Naive thymus-derived CD8-positive, alpha-beta T cell (primary cell): ENCODE data around the gene SRRM1. TPM values are rescaled to one million over a fixed set of nuclear protein-coding genes. Genes with fewer than 3 reads are reported as not detected.

Source experiments
- ATAC-seq, 2 donors: fragments of 150-1000 bp; cut with Tn5 transposase in 1 of 2; sonication (Bioruptor Pico), chemical (Tn5 transposase) in 1 of 2; 1 replicate in 1 of 2; 2 replicates in 1 of 2; pipeline ENCODE4 v1.10.0; 2021; ENCODE audit warnings: mild to moderate bottlenecking in 2 of 2, moderate library complexity in 2 of 2
- POLR2A ChIA-PET: fragments of 350-600 bp; sonication (Branson Sonifier 250); formaldehyde crosslinking; loops from one replicate; lab custom pipeline; 2021; ENCODE audit warnings: antibody characterized with exemption; lab: Charles Lee
- DNase-seq, 10 donors: peaks; one replicate each; pipeline versions ENCODE4 v3.0.0 to v3.0.0-alpha.2; 2020 to 2022
- H3K27ac Mint-ChIP-seq, 10 donors: one replicate each; pipeline ENCODE4 v1.8.0; 2020 to 2022; ENCODE audit warnings: mild to moderate bottlenecking in 10 of 10, mixed read lengths in 10 of 10, moderate library complexity in 4 of 10, inconsistent platforms in 1 of 10
- H3K27me3 Mint-ChIP-seq, 5 donors: one replicate each; pipeline ENCODE4 v1.8.0; 2021 to 2022; ENCODE audit warnings: mixed read lengths in 5 of 5
- H3K36me3 Mint-ChIP-seq, 3 donors: one replicate each; pipeline ENCODE4 v1.8.0; 2020 to 2022; ENCODE audit warnings: mixed read lengths in 3 of 3, mild to moderate bottlenecking in 2 of 3, inconsistent platforms in 1 of 3
- H3K4me1 Mint-ChIP-seq, 4 donors: one replicate each; pipeline ENCODE4 v1.8.0; 2021 to 2022; ENCODE audit warnings: mixed read lengths in 4 of 4
- H3K4me3 Mint-ChIP-seq, 10 donors: one replicate each; pipeline ENCODE4 v1.8.0; 2020 to 2022; ENCODE audit warnings: mild to moderate bottlenecking in 10 of 10, mixed read lengths in 10 of 10, moderate library complexity in 6 of 10, inconsistent platforms in 1 of 10
- H3K9me3 Mint-ChIP-seq, 9 donors: one replicate each; pipeline ENCODE4 v1.8.0; 2020 to 2022; ENCODE audit warnings: mixed read lengths in 9 of 9, mild to moderate bottlenecking in 3 of 9, inconsistent platforms in 1 of 9, moderate library complexity in 1 of 9
- polyA plus RNA-seq, 3 donors: library from polyadenylated mRNA; unstranded; fragments of 300-500 nt; fragmentation: Illumina TruSeq; gene quantifications; one replicate each; pipeline ENCODE4 v1.2.3, GENCODE V29; 2021
- total RNA-seq, 8 experiments: library from RNA in 2 of 8; stranded (reverse) in 2 of 8; gene quantifications; one replicate each; pipeline ENCODE4 v1.2.3 and lab custom pipeline; 2021 to 2026

The SRRM1 gene, protein sequence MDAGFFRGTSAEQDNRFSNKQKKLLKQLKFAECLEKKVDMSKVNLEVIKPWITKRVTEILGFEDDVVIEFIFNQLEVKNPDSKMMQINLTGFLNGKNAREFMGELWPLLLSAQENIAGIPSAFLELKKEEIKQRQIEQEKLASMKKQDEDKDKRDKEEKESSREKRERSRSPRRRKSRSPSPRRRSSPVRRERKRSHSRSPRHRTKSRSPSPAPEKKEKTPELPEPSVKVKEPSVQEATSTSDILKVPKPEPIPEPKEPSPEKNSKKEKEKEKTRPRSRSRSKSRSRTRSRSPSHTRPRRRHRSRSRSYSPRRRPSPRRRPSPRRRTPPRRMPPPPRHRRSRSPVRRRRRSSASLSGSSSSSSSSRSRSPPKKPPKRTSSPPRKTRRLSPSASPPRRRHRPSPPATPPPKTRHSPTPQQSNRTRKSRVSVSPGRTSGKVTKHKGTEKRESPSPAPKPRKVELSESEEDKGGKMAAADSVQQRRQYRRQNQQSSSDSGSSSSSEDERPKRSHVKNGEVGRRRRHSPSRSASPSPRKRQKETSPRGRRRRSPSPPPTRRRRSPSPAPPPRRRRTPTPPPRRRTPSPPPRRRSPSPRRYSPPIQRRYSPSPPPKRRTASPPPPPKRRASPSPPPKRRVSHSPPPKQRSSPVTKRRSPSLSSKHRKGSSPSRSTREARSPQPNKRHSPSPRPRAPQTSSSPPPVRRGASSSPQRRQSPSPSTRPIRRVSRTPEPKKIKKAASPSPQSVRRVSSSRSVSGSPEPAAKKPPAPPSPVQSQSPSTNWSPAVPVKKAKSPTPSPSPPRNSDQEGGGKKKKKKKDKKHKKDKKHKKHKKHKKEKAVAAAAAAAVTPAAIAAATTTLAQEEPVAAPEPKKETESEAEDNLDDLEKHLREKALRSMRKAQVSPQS
- 100 to 1,000 TPM; 258 to 275 TPM for total RNA-seq
- polyA plus RNA-seq = 100 to 1,000 TPM; 122 to 245 (median 197) TPM
- 68.9 to 167 (median 89.0) reads per million in 6 experiments for total RNA-seq (lab: John Stamatoyannopoulos, UW)

- DNase-seq (peak; percentile 93 to 100 (median 99)), ATAC-seq (peak; percentile 88 to 89)
- POLR2A ChIA-PET = interaction anchor here (0.6 to 2.4 kb wide), 18 partner anchors 11 to 1319 kb away, joined by 3 to 13 read pairs (median 4); partner anchors contain the start of genes IFNLR1, NIPAL3, PNRC2 and RCAN3
- Mint-ChIP-seq H3K27ac (peak within 1 kb of the TSS; percentile 97 to 100 (median 99)), H3K36me3 (peaks cover 0 to 33% (median 5%) of the 10 kb centered on the region in 3 donors), H3K9me3 (no peaks in the 10 kb centered on the region), H3K4me1 (peaks cover 20 to 51% (median 45%) of the 10 kb centered on the region in 4 donors), H3K4me3 (peak within 1 kb of the TSS; percentile 81 to 99 (median 94)), H3K27me3 (no peaks in the 10 kb centered on the region)
These were observed at the start of gene SRRM1 for GRCh38 chr1:24642481-24643362. SRRM1 (plus strand) TSS chr1:24643302; CDS start chr1:24643327, 25 bp downstream.

GRCh38 chr1:24594328-24594598 lies 48.8 kb upstream of the SRRM1 start:
- POLR2A ChIA-PET = no interaction called here
- no peak for ATAC-seq
- peaks cover 0 to 2% (median 0%) of the 10 kb centered on the region in 4 donors for H3K4me1 Mint-ChIP-seq
- H3K36me3 Mint-ChIP-seq = no peaks in the 10 kb centered on the region
- DNase-seq = no peak
- no peaks in the 10 kb centered on the region for H3K9me3 Mint-ChIP-seq
- peak overlapping the region in 1 of 10 donors; percentile 87 for H3K27ac Mint-ChIP-seq
- no peak overlapping the region for H3K4me3 Mint-ChIP-seq
- H3K27me3 Mint-ChIP-seq = peaks cover 0 to 6% (median 2%) of the 10 kb centered on the region in 5 donors

DNA sequence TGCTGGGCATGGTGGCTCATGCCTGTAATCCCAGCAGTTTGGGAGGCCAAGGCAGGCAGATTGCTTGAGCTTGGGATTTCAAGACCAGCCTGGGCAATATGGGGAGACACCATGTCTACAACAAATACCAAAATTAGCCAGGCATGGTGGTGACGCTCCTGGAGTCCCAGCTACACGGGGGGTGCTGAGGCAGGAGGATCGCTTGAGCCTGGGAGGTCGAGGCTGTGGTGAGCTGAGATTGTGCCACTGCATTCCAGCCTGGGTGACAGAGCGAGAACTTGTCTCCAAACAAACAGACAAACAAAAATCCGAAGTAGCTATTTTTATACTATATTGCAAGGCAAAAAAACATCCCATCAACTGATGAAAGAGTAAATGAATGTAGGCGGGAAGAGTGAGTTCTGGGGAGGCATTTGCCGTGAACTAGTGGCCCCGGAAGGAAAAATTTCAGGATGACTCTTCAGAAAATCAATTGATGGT lies 46.7 kb upstream of the SRRM1 start:
- peaks cover 0 to 1% (median 0%) of the 10 kb centered on the region in 4 donors for H3K4me1 Mint-ChIP-seq
- H3K27ac Mint-ChIP-seq = peak overlapping the region in 2 of 10 donors; percentile 64 to 81
- POLR2A ChIA-PET = no interaction called here
- H3K4me3 Mint-ChIP-seq = no peak overlapping the region
- peaks cover 0 to 6% (median 2%) of the 10 kb centered on the region in 5 donors for H3K27me3 Mint-ChIP-seq
- H3K9me3 Mint-ChIP-seq = no peaks in the 10 kb centered on the region
- ATAC-seq (no peak), DNase-seq (no peak)
- H3K36me3 Mint-ChIP-seq = no peaks in the 10 kb centered on the region

- POLR2A ChIA-PET = interaction anchor here (0.6 kb wide), 1 partner anchor 31 kb away, joined by 3 read pairs; no protein-coding TSS in a partner anchor
- Mint-ChIP-seq H3K27me3 (peaks cover 0 to 6% (median 2%) of the 10 kb centered on the region in 5 donors), H3K4me3 (no peak overlapping the region), H3K9me3 (no peaks in the 10 kb centered on the region), H3K4me1 (no peaks in the 10 kb centered on the region), H3K27ac (no peak overlapping the region), H3K36me3 (no peaks in the 10 kb centered on the region)
- ATAC-seq (no peak), DNase-seq (no peak)
These were observed 43.8 kb upstream of the SRRM1 start for GRCh38 chr1:24599265-24599664.

DNA sequence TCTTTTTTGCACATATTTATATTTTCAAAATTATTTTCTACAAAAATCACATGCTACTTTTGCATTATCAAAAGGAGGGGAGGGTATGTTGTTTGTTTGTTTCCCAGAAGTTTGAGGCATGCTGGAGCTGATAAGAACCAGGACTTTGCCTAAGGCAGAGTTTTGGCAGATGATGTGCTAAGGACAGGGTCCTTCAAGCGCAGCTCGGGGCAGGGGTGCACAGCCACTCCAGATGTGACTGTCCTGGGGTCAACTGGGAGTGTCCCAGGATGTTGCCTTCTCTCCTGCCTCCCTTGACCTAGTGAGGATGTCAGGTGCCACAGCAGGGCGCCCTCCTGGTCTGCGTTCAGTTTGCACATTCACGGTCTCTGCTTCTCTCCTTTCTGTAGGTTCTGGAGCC lies 42.6 kb upstream of the SRRM1 start:
- Mint-ChIP-seq H3K27me3 (peaks cover 0 to 6% (median 2%) of the 10 kb centered on the region in 5 donors), H3K36me3 (no peaks in the 10 kb centered on the region), H3K27ac (no peak overlapping the region), H3K4me3 (no peak overlapping the region), H3K9me3 (no peaks in the 10 kb centered on the region), H3K4me1 (no peaks in the 10 kb centered on the region)
- DNase-seq (no peak), ATAC-seq (no peak)
- POLR2A ChIA-PET = no interaction called here

DNA sequence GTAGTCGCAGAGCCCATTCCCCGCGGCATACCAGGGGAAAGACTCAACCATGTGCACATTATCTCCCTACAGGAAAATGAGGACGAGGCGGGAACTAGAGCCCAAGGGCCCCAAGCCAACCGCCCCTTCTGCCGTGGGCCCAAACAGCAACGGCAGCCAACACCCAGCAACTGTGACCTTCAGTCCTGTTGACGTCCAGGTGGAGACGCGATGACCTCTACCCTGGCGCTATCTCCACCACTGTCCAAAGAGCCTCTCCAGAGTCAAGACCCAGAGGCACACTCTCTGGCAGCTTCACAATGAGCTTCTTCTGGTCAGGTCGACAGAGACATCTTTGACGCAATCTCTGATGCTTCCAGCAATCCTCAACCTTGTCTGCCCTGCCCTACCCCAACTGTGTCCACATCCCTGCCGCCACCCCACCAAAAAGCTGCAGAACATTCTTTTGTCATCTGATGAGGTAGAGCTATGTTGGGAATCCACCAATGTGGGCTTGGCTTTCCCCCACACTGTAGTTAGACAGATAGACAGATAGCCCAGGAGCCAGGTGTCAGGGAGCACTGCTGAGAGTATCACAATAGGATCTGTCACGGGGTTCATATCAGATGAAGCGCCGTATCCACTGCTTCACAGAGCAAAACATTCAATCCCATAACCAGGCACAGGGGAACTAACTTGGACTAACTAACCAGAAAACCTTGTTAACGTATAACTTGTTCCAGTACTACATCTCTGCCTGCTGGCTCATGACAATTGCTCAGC lies 37.4 kb upstream of the SRRM1 start:
- H3K27me3 Mint-ChIP-seq = peaks cover 0 to under 1% (median 0%) of the 10 kb centered on the region in 5 donors
- ATAC-seq = no peak
- POLR2A ChIA-PET = no interaction called here
- no peak overlapping the region for H3K27ac Mint-ChIP-seq
- no peaks in the 10 kb centered on the region for H3K36me3 Mint-ChIP-seq
- no peaks in the 10 kb centered on the region for H3K9me3 Mint-ChIP-seq
- no peak for DNase-seq
- no peaks in the 10 kb centered on the region for H3K4me1 Mint-ChIP-seq
- H3K4me3 Mint-ChIP-seq = no peak overlapping the region

- no peaks in the 10 kb centered on the region for H3K36me3 Mint-ChIP-seq
- POLR2A ChIA-PET = no interaction called here
- no peak for ATAC-seq
These were observed 36.9 kb upstream of the SRRM1 start for GRCh38 chr1:24606296-24606605.

GRCh38 chr1:24606621-24607020 lies 36.5 kb upstream of the SRRM1 start:
- ATAC-seq (no peak), DNase-seq (no peak)
- H3K4me1 Mint-ChIP-seq = no peaks in the 10 kb centered on the region
- no peaks in the 10 kb centered on the region for H3K9me3 Mint-ChIP-seq
- no peak overlapping the region for H3K27ac Mint-ChIP-seq
- peaks cover 0 to 4% (median 0%) of the 10 kb centered on the region in 5 donors for H3K27me3 Mint-ChIP-seq
- POLR2A ChIA-PET = no interaction called here
- H3K36me3 Mint-ChIP-seq = no peaks in the 10 kb centered on the region
- H3K4me3 Mint-ChIP-seq = no peak overlapping the region

More at GRCh38 chr1:24606296-24606605, 36.9 kb upstream of the SRRM1 start:
- no peak for DNase-seq
- Mint-ChIP-seq H3K4me1 (no peaks in the 10 kb centered on the region), H3K27ac (no peak overlapping the region), H3K4me3 (no peak overlapping the region), H3K27me3 (peaks cover 0 to 3% (median 0%) of the 10 kb centered on the region in 5 donors), H3K9me3 (no peaks in the 10 kb centered on the region)

- no peak for ATAC-seq
- no peak overlapping the region for H3K27ac Mint-ChIP-seq
- H3K4me3 Mint-ChIP-seq = no peak overlapping the region
- POLR2A ChIA-PET = interaction anchor here (0.7 kb wide), 1 partner anchor 45 kb away, joined by 3 read pairs; no protein-coding TSS in a partner anchor
- H3K27me3 Mint-ChIP-seq = peaks cover 0 to 7% (median 2%) of the 10 kb centered on the region in 5 donors
- no peak for DNase-seq
- no peaks in the 10 kb centered on the region for H3K4me1 Mint-ChIP-seq
- H3K9me3 Mint-ChIP-seq = no peaks in the 10 kb centered on the region
- peaks cover 0 to 2% (median 0%) of the 10 kb centered on the region in 3 donors for H3K36me3 Mint-ChIP-seq
These were observed 33.1 kb upstream of the SRRM1 start for GRCh38 chr1:24609949-24610517.

DNA sequence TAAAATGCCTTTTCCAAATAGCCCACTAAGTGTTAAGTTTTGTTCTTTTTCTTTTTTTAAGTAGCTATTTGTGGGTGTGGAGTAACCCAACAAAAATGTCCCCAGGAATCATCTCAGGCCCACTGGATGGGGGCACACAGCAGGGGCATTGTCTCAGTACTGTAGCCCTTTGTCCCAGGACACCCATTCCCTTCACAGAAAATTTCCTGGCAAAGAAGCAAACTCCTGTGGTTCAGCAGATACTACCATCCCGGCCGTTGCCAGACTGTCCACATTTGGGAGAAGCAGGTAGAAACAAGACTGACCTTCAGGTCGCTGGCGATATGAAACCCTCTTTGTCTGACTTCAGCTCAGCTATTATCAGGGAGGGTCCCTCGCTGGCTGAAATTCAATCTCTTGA lies 23.7 kb upstream of the SRRM1 start:
- DNase-seq (no peak), ATAC-seq (no peak)
- POLR2A ChIA-PET = no interaction called here
- Mint-ChIP-seq H3K4me1 (peaks cover 0 to 2% (median 0%) of the 10 kb centered on the region in 4 donors), H3K4me3 (no peak overlapping the region), H3K27ac (no peak overlapping the region), H3K9me3 (no peaks in the 10 kb centered on the region), H3K27me3 (peaks cover 9 to 27% (median 26%) of the 10 kb centered on the region in 5 donors), H3K36me3 (no peaks in the 10 kb centered on the region)

DNA sequence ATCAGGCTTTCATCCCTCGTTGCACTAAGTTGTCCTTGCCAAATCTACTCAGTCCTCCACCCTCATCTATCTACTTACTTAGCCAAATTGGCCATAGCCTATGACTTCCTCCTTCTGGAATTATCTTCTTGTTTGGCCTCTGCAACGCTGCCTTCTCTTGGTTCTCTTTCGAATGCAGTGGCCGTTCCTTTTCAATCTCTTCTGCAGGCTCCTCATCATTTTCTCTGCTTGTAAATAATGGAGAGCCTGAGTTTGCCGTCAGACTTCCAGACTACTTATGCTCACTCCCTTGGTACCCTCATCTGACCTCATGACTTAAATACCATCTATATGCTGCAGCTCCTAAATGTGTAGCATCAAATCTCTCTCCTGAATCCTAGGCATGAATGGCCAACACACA lies 22.4 kb upstream of the SRRM1 start:
- POLR2A ChIA-PET = no interaction called here
- H3K27ac Mint-ChIP-seq = no peak overlapping the region
- ATAC-seq = no peak
- peaks cover 10 to 27% (median 26%) of the 10 kb centered on the region in 5 donors for H3K27me3 Mint-ChIP-seq
- no peaks in the 10 kb centered on the region for H3K36me3 Mint-ChIP-seq
- H3K4me1 Mint-ChIP-seq = peaks cover 0 to 2% (median 0%) of the 10 kb centered on the region in 4 donors
- H3K4me3 Mint-ChIP-seq = no peak overlapping the region
- no peaks in the 10 kb centered on the region for H3K9me3 Mint-ChIP-seq
- no peak for DNase-seq
